ENCODE measurements around the gene PARD3B. TPM values are rescaled to one million over a fixed set of nuclear protein-coding genes. Genes with fewer than 3 reads are reported as not detected.

PARD3B gene
- total and polyA plus RNA-seq, 10 of the 15 experiments (the other 5 are each of a cell fraction or from before 2014, with no cell fraction given): 0.01 to 0.54 (median 0.07) TPM; not detected in 7

- ChIA-PET RAD21 (ENCODE audit: unreplicated experiment) (no interaction called here), CTCF (no interaction called here), SMC1A (ENCODE audit: uncharacterized antibody, unreplicated experiment) (no interaction called here), POLR2A (no interaction called here)
- Histone ChIP-seq H3K79me2 (ENCODE audit: control insufficient read depth, insufficient read depth, low read length) (no peaks in the 10 kb centered on the region), H3K4me2 (ENCODE audit: control insufficient read depth, insufficient read depth) (no peak overlapping the region), H3K9ac (ENCODE audit: control insufficient read depth, insufficient read depth, low read length) (no peak overlapping the region), H3K4me1 (ENCODE audit: control insufficient read depth, insufficient read depth, low read length) (no peaks in the 10 kb centered on the region), H3K36me3 (ENCODE audit: control insufficient read depth in 2 of 2, insufficient read depth in 2 of 2, low read length in 1 of 2) (no peaks in the 10 kb centered on the region), H3K4me3 (no peak overlapping the region), H3K27ac (ENCODE audit: control insufficient read depth, insufficient read depth) (no peak overlapping the region), H3K9me3 (replicated peaks; ENCODE audit: control insufficient read depth, insufficient read depth, low read length) (no peaks in the 10 kb centered on the region), H3K27me3 (replicated peaks in 1 of 2; ENCODE audit: control insufficient read depth in 2 of 2, insufficient read depth in 2 of 2, low read length in 1 of 2) (no peaks in the 10 kb centered on the region), H2AFZ (ENCODE audit: control insufficient read depth, low read depth, low read length) (no peak overlapping the region), H4K20me1 (ENCODE audit: control insufficient read depth, insufficient read depth) (no peaks in the 10 kb centered on the region)
- DNase-seq (ENCODE audit: low read depth, low spot score) (no peak), ATAC-seq (no peak), FAIRE-seq (no peak)
- in situ Hi-C loops (cut with MboI) (no loop called here), intact Hi-C loops (cut with micrococcal nuclease; ENCODE audit: unreplicated experiment) (no loop called here)
- TF ChIP-seq FOS (IDR thresholded peaks at IDR 0.05; ENCODE audit: borderline replicate concordance, extremely low read depth, insufficient read length): no peak
- no peak for TF ChIP-seq FOXK2 (IDR thresholded peaks at IDR 0.05)
- no peak for TF ChIP-seq RAD21 (IDR thresholded peaks at IDR 0.05; ENCODE audit: insufficient read depth, low read depth, low read length)
- TF ChIP-seq, protein P1, sequence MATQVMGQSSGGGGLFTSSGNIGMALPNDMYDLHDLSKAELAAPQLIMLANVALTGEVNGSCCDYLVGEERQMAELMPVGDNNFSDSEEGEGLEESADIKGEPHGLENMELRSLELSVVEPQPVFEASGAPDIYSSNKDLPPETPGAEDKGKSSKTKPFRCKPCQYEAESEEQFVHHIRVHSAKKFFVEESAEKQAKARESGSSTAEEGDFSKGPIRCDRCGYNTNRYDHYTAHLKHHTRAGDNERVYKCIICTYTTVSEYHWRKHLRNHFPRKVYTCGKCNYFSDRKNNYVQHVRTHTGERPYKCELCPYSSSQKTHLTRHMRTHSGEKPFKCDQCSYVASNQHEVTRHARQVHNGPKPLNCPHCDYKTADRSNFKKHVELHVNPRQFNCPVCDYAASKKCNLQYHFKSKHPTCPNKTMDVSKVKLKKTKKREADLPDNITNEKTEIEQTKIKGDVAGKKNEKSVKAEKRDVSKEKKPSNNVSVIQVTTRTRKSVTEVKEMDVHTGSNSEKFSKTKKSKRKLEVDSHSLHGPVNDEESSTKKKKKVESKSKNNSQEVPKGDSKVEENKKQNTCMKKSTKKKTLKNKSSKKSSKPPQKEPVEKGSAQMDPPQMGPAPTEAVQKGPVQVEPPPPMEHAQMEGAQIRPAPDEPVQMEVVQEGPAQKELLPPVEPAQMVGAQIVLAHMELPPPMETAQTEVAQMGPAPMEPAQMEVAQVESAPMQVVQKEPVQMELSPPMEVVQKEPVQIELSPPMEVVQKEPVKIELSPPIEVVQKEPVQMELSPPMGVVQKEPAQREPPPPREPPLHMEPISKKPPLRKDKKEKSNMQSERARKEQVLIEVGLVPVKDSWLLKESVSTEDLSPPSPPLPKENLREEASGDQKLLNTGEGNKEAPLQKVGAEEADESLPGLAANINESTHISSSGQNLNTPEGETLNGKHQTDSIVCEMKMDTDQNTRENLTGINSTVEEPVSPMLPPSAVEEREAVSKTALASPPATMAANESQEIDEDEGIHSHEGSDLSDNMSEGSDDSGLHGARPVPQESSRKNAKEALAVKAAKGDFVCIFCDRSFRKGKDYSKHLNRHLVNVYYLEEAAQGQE (IDR thresholded peaks at IDR 0.05; ENCODE audit: low read depth, low read length): no peak
- TF ChIP-seq IKZF2 (IDR thresholded peaks at IDR 0.05): no peak
- TF ChIP-seq, protein P2, sequence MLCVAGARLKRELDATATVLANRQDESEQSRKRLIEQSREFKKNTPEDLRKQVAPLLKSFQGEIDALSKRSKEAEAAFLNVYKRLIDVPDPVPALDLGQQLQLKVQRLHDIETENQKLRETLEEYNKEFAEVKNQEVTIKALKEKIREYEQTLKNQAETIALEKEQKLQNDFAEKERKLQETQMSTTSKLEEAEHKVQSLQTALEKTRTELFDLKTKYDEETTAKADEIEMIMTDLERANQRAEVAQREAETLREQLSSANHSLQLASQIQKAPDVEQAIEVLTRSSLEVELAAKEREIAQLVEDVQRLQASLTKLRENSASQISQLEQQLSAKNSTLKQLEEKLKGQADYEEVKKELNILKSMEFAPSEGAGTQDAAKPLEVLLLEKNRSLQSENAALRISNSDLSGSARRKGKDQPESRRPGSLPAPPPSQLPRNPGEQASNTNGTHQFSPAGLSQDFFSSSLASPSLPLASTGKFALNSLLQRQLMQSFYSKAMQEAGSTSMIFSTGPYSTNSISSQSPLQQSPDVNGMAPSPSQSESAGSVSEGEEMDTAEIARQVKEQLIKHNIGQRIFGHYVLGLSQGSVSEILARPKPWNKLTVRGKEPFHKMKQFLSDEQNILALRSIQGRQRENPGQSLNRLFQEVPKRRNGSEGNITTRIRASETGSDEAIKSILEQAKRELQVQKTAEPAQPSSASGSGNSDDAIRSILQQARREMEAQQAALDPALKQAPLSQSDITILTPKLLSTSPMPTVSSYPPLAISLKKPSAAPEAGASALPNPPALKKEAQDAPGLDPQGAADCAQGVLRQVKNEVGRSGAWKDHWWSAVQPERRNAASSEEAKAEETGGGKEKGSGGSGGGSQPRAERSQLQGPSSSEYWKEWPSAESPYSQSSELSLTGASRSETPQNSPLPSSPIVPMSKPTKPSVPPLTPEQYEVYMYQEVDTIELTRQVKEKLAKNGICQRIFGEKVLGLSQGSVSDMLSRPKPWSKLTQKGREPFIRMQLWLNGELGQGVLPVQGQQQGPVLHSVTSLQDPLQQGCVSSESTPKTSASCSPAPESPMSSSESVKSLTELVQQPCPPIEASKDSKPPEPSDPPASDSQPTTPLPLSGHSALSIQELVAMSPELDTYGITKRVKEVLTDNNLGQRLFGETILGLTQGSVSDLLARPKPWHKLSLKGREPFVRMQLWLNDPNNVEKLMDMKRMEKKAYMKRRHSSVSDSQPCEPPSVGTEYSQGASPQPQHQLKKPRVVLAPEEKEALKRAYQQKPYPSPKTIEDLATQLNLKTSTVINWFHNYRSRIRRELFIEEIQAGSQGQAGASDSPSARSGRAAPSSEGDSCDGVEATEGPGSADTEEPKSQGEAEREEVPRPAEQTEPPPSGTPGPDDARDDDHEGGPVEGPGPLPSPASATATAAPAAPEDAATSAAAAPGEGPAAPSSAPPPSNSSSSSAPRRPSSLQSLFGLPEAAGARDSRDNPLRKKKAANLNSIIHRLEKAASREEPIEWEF (IDR thresholded peaks at IDR 0.05; ENCODE audit: insufficient replicate concordance, low read depth, low read length): no peak
- 0% methylated on average over 1 of the region's 1 CpG for WGBS (ENCODE audit: insufficient coverage, insufficient replicate concordance, low lambda C conversion rate, missing lambda C conversion rate)
- no TSS peak for BruUV-seq (replicated peaks)
These were observed 225.5 kb downstream of the PARD3B start for GRCh38 chr2:204770735-204771134.
